Breast epithelium (tissue), 4 donors: Measurements from ENCODE around the gene TDRD1. TPM values are rescaled to one million over a fixed set of nuclear protein-coding genes. Genes with fewer than 3 reads are reported as not detected.

Experiments used
- DNase-seq, 2 donors: peaks; one replicate each; pipeline ENCODE4 v3.0.0-alpha.2; 2019; ENCODE audit warnings: low spot score in 2 of 2
- H3K27ac ChIP-seq, 2 donors: fragments of 200-600 bp; sonication (generic) in 1 of 2; one replicate each; pipeline ENCODE4 v1.5.1; 2016 to 2019; ENCODE audit warnings: mild to moderate bottlenecking in 1 of 2
- H3K27me3 ChIP-seq, 2 donors: fragments of 200-600 bp; sonication (generic) in 1 of 2; one replicate each; pipeline versions ENCODE4 v1.5.1 to v1.6.0; 2017 to 2019; ENCODE audit warnings: control low read depth in 1 of 2, mild to moderate bottlenecking in 1 of 2
- H3K36me3 ChIP-seq: fragments of 200-600 bp; one replicate; pipeline ENCODE4 v1.5.1; 2019
- H3K4me1 ChIP-seq, 2 donors: fragments of 200-600 bp; sonication (generic); one replicate each; pipeline ENCODE4 v1.5.1; 2016 to 2019; ENCODE audit warnings: control low read depth in 1 of 2
- H3K4me3 ChIP-seq, 3 donors: fragments of 200-600 bp; sonication (generic); 1 replicate in 2 of 3; 2 replicates in 1 of 3; pipeline ENCODE4 v1.5.1; 2016 to 2019; ENCODE audit warnings: mild to moderate bottlenecking in 3 of 3, moderate library complexity in 2 of 3
- H3K9me3 ChIP-seq, 2 donors: fragments of 200-600 bp; sonication (generic) in 1 of 2; one replicate each; pipeline ENCODE4 v1.5.1; 2016 to 2019; ENCODE audit warnings: control low read depth in 1 of 2
- POLR2A ChIP-seq: fragments of 450-650 bp; IDR thresholded peaks from one replicate; pipeline ENCODE4 v1.6.1; 2016; ENCODE audit warnings: antibody characterized with exemption, mild to moderate bottlenecking, moderate library complexity
- POLR2AphosphoS5 ChIP-seq, 3 donors: sonication (generic); formaldehyde crosslinking; IDR thresholded peaks; one replicate each; pipeline ENCODE4 v1.6.1; 2017; ENCODE audit warnings: antibody characterized with exemption in 3 of 3
- intact Hi-C: fragments of 100-400 bp; cut with DNase I; formaldehyde crosslinking; loops from one replicate; pipeline ENCODE4 v1.15.1; 2023; ENCODE audit warnings: low total_unique reads
- total RNA-seq, 3 donors: library from RNA; depleted of rRNA; stranded (reverse); fragments of >200 nt; gene quantifications; one replicate each; pipeline ENCODE4 v1.1.0, GENCODE V29; 2016
- TF ChIP-seq, protein P1 (sequence below), 3 donors: fragments of 450-650 bp; IDR thresholded peaks; one replicate each; pipeline ENCODE4 v1.5.1; 2016 to 2017; ENCODE audit warnings: antibody characterized with exemption in 3 of 3, mild to moderate bottlenecking in 3 of 3, moderate library complexity in 3 of 3

Gene TDRD1
- total RNA-seq, 3 donors from 2014 or later, result under 0.01 to 0.73 (median 0.33) TPM

DNA sequence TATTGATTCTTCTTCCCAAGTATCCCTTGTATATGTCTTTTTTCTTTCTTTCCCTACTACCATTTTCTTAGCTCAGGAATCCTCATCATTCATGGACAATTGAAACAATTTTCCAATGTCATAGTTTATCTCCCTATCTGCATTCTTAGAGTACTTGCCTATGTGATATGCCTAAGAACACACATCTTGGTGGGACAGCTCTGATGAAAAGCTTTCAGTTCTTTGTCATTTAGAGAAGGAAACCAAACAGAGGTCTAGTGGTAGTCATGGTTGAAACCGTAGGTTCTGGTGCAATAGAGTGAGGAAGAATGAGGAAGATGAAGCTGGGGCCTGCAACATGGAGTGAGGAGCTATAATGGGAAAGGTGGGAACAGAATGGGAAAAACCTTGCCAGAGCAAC, 28.2 kb downstream of the TDRD1 start:
- intact Hi-C loops, result no loop called here
- TF ChIP-seq, protein P1, sequence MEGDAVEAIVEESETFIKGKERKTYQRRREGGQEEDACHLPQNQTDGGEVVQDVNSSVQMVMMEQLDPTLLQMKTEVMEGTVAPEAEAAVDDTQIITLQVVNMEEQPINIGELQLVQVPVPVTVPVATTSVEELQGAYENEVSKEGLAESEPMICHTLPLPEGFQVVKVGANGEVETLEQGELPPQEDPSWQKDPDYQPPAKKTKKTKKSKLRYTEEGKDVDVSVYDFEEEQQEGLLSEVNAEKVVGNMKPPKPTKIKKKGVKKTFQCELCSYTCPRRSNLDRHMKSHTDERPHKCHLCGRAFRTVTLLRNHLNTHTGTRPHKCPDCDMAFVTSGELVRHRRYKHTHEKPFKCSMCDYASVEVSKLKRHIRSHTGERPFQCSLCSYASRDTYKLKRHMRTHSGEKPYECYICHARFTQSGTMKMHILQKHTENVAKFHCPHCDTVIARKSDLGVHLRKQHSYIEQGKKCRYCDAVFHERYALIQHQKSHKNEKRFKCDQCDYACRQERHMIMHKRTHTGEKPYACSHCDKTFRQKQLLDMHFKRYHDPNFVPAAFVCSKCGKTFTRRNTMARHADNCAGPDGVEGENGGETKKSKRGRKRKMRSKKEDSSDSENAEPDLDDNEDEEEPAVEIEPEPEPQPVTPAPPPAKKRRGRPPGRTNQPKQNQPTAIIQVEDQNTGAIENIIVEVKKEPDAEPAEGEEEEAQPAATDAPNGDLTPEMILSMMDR (IDR thresholded peaks at IDR 0.05), result no peak
- TF ChIP-seq POLR2AphosphoS5 (IDR thresholded peaks at IDR 0.05), result no peak
- no peak for TF ChIP-seq POLR2A
- H3K4me3 ChIP-seq, result no peak overlapping the region
- H3K27ac ChIP-seq, result no peak overlapping the region
- no peak for DNase-seq
- H3K9me3 ChIP-seq, result no peaks in the 10 kb centered on the region
- H3K36me3 ChIP-seq, result no peaks in the 10 kb centered on the region
- H3K4me1 ChIP-seq, result no peaks in the 10 kb centered on the region
- H3K27me3 ChIP-seq, result no peaks in the 10 kb centered on the region

- Histone ChIP-seq H3K9me3 (no peaks in the 10 kb centered on the region), H3K27me3 (no peaks in the 10 kb centered on the region), H3K4me3 (no peak overlapping the region), H3K27ac (no peak overlapping the region), H3K36me3 (no peaks in the 10 kb centered on the region), H3K4me1 (no peaks in the 10 kb centered on the region)
- no peak for DNase-seq
- intact Hi-C loops, result no loop called here
- TF ChIP-seq, protein P1 (IDR thresholded peaks at IDR 0.05), result no peak
- TF ChIP-seq POLR2AphosphoS5 (IDR thresholded peaks at IDR 0.05), result no peak
- no peak for TF ChIP-seq POLR2A
These were observed 29.2 kb downstream of the TDRD1 start for GRCh38 chr10:114208351-114208750.

GRCh38 chr10:114212153-114212552, 33.0 kb downstream of the TDRD1 start:
- Histone ChIP-seq H3K27me3 (no peaks in the 10 kb centered on the region), H3K36me3 (no peaks in the 10 kb centered on the region), H3K27ac (no peak overlapping the region), H3K9me3 (no peaks in the 10 kb centered on the region), H3K4me1 (no peaks in the 10 kb centered on the region), H3K4me3 (no peak overlapping the region)
- no peak for DNase-seq
- intact Hi-C loops, result no loop called here
- TF ChIP-seq, protein P1 (IDR thresholded peaks at IDR 0.05), result no peak
- TF ChIP-seq POLR2AphosphoS5 (IDR thresholded peaks at IDR 0.05) (no peak), POLR2A (no peak)

DNA sequence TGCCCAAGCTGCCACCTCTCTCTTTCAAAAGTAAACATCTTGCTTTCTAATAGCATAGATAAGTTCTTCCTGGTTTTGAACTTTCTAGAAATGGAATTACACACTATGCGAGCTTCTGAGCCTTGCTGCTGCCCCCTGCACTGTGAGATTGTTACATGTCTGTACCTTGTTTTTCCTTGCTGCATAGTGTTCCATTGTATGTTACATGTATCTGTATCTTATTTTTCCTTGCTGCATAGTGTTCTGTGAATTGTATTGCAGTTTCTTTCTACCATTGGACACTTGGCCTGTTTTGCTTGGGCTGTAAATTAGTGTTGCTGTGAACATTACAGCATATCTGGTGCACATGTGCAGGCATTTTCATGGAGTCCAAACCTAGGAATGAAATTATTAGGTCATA, 35.9 kb downstream of the TDRD1 start:
- Histone ChIP-seq H3K4me3 (no peak overlapping the region), H3K36me3 (no peaks in the 10 kb centered on the region)

DNA sequence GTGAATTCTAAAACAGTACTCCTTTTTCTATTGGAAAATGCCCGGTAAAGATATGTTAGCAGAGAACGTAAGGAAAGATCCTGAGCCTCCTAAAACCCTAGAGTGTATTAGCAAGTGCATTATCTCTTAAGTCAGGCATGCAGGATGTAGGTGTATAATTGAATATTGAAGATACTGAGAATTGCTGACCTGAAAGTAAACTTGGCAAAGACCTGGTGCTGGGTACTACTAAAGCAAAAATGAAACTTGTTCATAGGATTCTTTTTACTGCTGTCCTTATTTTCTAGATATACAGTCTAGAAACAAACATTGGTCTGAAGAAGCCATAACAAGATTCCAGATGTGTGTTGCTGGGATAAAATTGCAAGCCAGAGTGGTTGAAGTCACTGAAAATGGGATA, 41.1 kb downstream of the TDRD1 start:
- DNase-seq, result no peak
- TF ChIP-seq POLR2AphosphoS5 (IDR thresholded peaks at IDR 0.05) (no peak), POLR2A (no peak)
- TF ChIP-seq, protein P1 (IDR thresholded peaks at IDR 0.05), result no peak

More for the DNA sequence above, 35.9 kb downstream of the TDRD1 start:
- H3K4me1 ChIP-seq, result no peaks in the 10 kb centered on the region
- intact Hi-C loops, result no loop called here
- H3K27ac ChIP-seq, result no peak overlapping the region
- H3K27me3 ChIP-seq, result no peaks in the 10 kb centered on the region
- no peak for DNase-seq
- H3K9me3 ChIP-seq, result no peaks in the 10 kb centered on the region
- TF ChIP-seq POLR2AphosphoS5 (IDR thresholded peaks at IDR 0.05) (no peak), POLR2A (no peak)
- TF ChIP-seq, protein P1 (IDR thresholded peaks at IDR 0.05), result no peak

More for the DNA sequence above, 41.1 kb downstream of the TDRD1 start:
- Histone ChIP-seq H3K27ac (no peak overlapping the region), H3K36me3 (no peaks in the 10 kb centered on the region), H3K4me1 (no peaks in the 10 kb centered on the region), H3K9me3 (no peaks in the 10 kb centered on the region), H3K4me3 (no peak overlapping the region), H3K27me3 (no peaks in the 10 kb centered on the region)
- intact Hi-C loops, result no loop called here
